GM23338 (cell line): ENCODE results near the gene IFTAP. TPM values are rescaled to one million over a fixed set of nuclear protein-coding genes. Genes with fewer than 3 reads are reported as not detected.

Source experiments
- ATAC-seq: fragments of 200-7000 bp; cut with Tn5 transposase; 3 replicates; pipeline ENCODE4 v1.9.1; 2020
- DNase-seq: peaks from one replicate; pipeline ENCODE4 v3.0.0-alpha.2; 2015; ENCODE audit warnings: low spot score
- H2AFZ ChIP-seq: fragments of 200-600 bp; sonication (generic); 2 replicates; pipeline ENCODE4 v1.8.0; 2016; ENCODE audit warnings: antibody characterized with exemption, mild to moderate bottlenecking, moderate library complexity
- H3F3A ChIP-seq: fragments of 200-600 bp; sonication (generic); replicated peaks from 2 replicates; pipeline ENCODE4 v1.8.0; 2017; ENCODE audit warnings: antibody characterized with exemption, mixed run types, low read depth
- H3K27ac ChIP-seq: fragments of 200-600 bp; sonication (generic); 2 replicates; pipeline ENCODE4 v1.6.1; 2016; ENCODE audit warnings: low read depth
- H3K27me3 ChIP-seq: fragments of 200-600 bp; sonication (generic); 2 replicates; pipeline ENCODE4 v1.8.0; 2016; ENCODE audit warnings: mild to moderate bottlenecking, mixed run types, moderate library complexity; ENCODE audit not compliant: insufficient read depth
- H3K36me3 ChIP-seq: fragments of 200-600 bp; sonication (generic); 2 replicates; pipeline ENCODE4 v1.8.0; 2016; ENCODE audit warnings: mild to moderate bottlenecking; ENCODE audit not compliant: insufficient read depth
- H3K4me1 ChIP-seq: fragments of 200-600 bp; sonication (generic); 2 replicates; pipeline ENCODE4 v1.8.0; 2016; ENCODE audit warnings: mild to moderate bottlenecking, moderate library complexity; ENCODE audit not compliant: insufficient read depth
- H3K4me2 ChIP-seq: fragments of 200-600 bp; sonication (generic); 2 replicates; pipeline ENCODE4 v1.7.1; 2017; ENCODE audit warnings: mixed run types
- H3K4me3 ChIP-seq: fragments of 200-600 bp; sonication (generic); 2 replicates; pipeline ENCODE4 v1.6.1; 2016; ENCODE audit warnings: mixed run types
- H3K79me2 ChIP-seq: fragments of 200-600 bp; sonication (generic); replicated peaks from 2 replicates; pipeline ENCODE4 v1.8.0; 2017; ENCODE audit warnings: mild to moderate bottlenecking; ENCODE audit not compliant: insufficient read depth
- H3K9me2 ChIP-seq: fragments of 200-600 bp; sonication (generic); 2 replicates; pipeline ENCODE4 v1.8.0; 2017; ENCODE audit not compliant: insufficient read depth
- H4K20me1 ChIP-seq: fragments of 200-600 bp; sonication (generic); replicated peaks from 2 replicates; pipeline ENCODE4 v1.8.0; 2017; ENCODE audit warnings: mild to moderate bottlenecking; ENCODE audit not compliant: insufficient read depth
- H3K27ac Mint-ChIP-seq: 2 replicates; pipeline ENCODE4 v1.8.0; 2020; ENCODE audit warnings: inconsistent platforms, mild to moderate bottlenecking, moderate library complexity, mixed read lengths
- H3K27me3 Mint-ChIP-seq: 3 replicates; pipeline ENCODE4 v1.8.0; 2022; ENCODE audit warnings: low read depth, mild to moderate bottlenecking, moderate library complexity, mixed read lengths, inconsistent platforms; ENCODE audit not compliant: insufficient read depth, poor library complexity
- H3K36me3 Mint-ChIP-seq: 3 replicates; pipeline ENCODE4 v1.8.0; 2021; ENCODE audit warnings: low read depth, mild to moderate bottlenecking, inconsistent platforms, moderate library complexity, mixed read lengths
- H3K4me1 Mint-ChIP-seq: 3 replicates; pipeline ENCODE4 v1.8.0; 2020; ENCODE audit warnings: mild to moderate bottlenecking, inconsistent platforms, mixed read lengths
- H3K4me3 Mint-ChIP-seq: 3 replicates; pipeline ENCODE4 v1.8.0; 2021; ENCODE audit warnings: moderate library complexity, mild to moderate bottlenecking, inconsistent platforms, mixed read lengths
- H3K9me3 Mint-ChIP-seq: 3 replicates; pipeline ENCODE4 v1.8.0; 2020; ENCODE audit warnings: moderate library complexity, mild to moderate bottlenecking, inconsistent platforms, mixed read lengths
- CREB1 ChIP-seq: fragments of 250-450 bp; sonication (Bioruptor Pico); IDR thresholded peaks from 2 replicates; pipeline ENCODE4 v1.5.0; 2020; ENCODE audit warnings: low read depth, mild to moderate bottlenecking, moderate library complexity
- EZH2 ChIP-seq: fragments of 200-600 bp; sonication (generic); IDR thresholded peaks from one replicate; pipeline ENCODE4 v1.8.0; 2017; ENCODE audit warnings: antibody characterized with exemption, mild to moderate bottlenecking, low read depth; ENCODE audit not compliant: unreplicated experiment
- EZH2phosphoT487 ChIP-seq: fragments of 200-600 bp; sonication (generic); IDR thresholded peaks from one replicate; pipeline ENCODE4 v1.8.1; 2018; ENCODE audit warnings: antibody characterized with exemption; ENCODE audit not compliant: unreplicated experiment
- JUNB ChIP-seq: IDR thresholded peaks from one replicate; pipeline ENCODE4 v1.6.1; 2016; ENCODE audit warnings: antibody characterized with exemption; ENCODE audit not compliant: unreplicated experiment
- NANOG ChIP-seq: IDR thresholded peaks from 2 replicates; pipeline ENCODE4 v1.6.1; 2016; ENCODE audit warnings: antibody characterized with exemption, borderline replicate concordance
- POLR2AphosphoS5 ChIP-seq: IDR thresholded peaks from 2 replicates; pipeline ENCODE4 v1.6.1; 2016; ENCODE audit warnings: antibody characterized with exemption, low read depth
- STAT1 ChIP-seq: IDR thresholded peaks from one replicate; pipeline ENCODE4 v1.6.1; 2016; ENCODE audit warnings: antibody characterized with exemption; ENCODE audit not compliant: unreplicated experiment
- ZNF114 ChIP-seq: fragments of 250-450 bp; sonication (Bioruptor Pico); IDR thresholded peaks from 2 replicates; pipeline ENCODE4 v1.5.0; 2020; ENCODE audit warnings: mild to moderate bottlenecking, moderate library complexity
- ZNF331 ChIP-seq: fragments of 250-450 bp; sonication (Bioruptor Pico); IDR thresholded peaks from 2 replicates; pipeline ENCODE4 v1.5.0; 2020; ENCODE audit warnings: low read depth, mild to moderate bottlenecking, moderate library complexity
- ZNF462 ChIP-seq: fragments of 250-450 bp; sonication (Bioruptor Pico); IDR thresholded peaks from 2 replicates; pipeline ENCODE4 v1.5.0; 2020; ENCODE audit warnings: mild to moderate bottlenecking, moderate library complexity
- polyA plus RNA-seq: library from polyadenylated mRNA; unstranded; fragments of >200 nt; fragmentation: Nextera tagmentation; extraction: Ambion mirVana; gene quantifications from 2 replicates; pipeline ENCODE4 v1.2.1, GENCODE V29; 2016
- total RNA-seq: library from RNA; depleted of rRNA; stranded (reverse); fragments of >200 nt; shearing (Covaris generic); gene quantifications from 2 replicates; pipeline ENCODE4 v1.2.3, GENCODE V29; 2014
- TF ChIP-seq, protein P1 (sequence below): IDR thresholded peaks from 2 replicates; pipeline ENCODE4 v1.6.1; 2016; ENCODE audit warnings: antibody characterized with exemption
- TF ChIP-seq, protein P2 (sequence below), 2 experiments: fragments of 200-600 bp in 1 of 2; sonication (generic) in 1 of 2; conservative IDR thresholded peaks; 2 replicates each; pipeline versions ENCODE4 v1.5.1 to v1.6.1; 2016 to 2017; ENCODE audit warnings: antibody characterized with exemption in 2 of 2, low read depth in 2 of 2, mild to moderate bottlenecking in 2 of 2, moderate library complexity in 1 of 2
- TF ChIP-seq, protein P3 (sequence below): IDR thresholded peaks from one replicate; pipeline ENCODE4 v1.6.1; 2018; ENCODE audit warnings: antibody characterized with exemption; ENCODE audit not compliant: unreplicated experiment

Gene IFTAP
- total and polyA plus RNA-seq, 2 experiments from 2014 or later = 17.1 to 39.1 TPM

GRCh38 chr11:36601155-36601554, 6.9 kb downstream of the IFTAP start:
- TF ChIP-seq NANOG (no peak), ZNF331 (CRISPR knock-in tag) (no peak), POLR2AphosphoS5 (no peak), EZH2 (no peak), STAT1 (no peak), EZH2phosphoT487 (no peak), JUNB (no peak), ZNF462 (CRISPR knock-in tag) (no peak), CREB1 (CRISPR knock-in tag) (no peak), ZNF114 (CRISPR knock-in tag) (no peak)
- TF ChIP-seq, protein P1, sequence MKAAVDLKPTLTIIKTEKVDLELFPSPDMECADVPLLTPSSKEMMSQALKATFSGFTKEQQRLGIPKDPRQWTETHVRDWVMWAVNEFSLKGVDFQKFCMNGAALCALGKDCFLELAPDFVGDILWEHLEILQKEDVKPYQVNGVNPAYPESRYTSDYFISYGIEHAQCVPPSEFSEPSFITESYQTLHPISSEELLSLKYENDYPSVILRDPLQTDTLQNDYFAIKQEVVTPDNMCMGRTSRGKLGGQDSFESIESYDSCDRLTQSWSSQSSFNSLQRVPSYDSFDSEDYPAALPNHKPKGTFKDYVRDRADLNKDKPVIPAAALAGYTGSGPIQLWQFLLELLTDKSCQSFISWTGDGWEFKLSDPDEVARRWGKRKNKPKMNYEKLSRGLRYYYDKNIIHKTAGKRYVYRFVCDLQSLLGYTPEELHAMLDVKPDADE = no peak
- TF ChIP-seq, protein P2, sequence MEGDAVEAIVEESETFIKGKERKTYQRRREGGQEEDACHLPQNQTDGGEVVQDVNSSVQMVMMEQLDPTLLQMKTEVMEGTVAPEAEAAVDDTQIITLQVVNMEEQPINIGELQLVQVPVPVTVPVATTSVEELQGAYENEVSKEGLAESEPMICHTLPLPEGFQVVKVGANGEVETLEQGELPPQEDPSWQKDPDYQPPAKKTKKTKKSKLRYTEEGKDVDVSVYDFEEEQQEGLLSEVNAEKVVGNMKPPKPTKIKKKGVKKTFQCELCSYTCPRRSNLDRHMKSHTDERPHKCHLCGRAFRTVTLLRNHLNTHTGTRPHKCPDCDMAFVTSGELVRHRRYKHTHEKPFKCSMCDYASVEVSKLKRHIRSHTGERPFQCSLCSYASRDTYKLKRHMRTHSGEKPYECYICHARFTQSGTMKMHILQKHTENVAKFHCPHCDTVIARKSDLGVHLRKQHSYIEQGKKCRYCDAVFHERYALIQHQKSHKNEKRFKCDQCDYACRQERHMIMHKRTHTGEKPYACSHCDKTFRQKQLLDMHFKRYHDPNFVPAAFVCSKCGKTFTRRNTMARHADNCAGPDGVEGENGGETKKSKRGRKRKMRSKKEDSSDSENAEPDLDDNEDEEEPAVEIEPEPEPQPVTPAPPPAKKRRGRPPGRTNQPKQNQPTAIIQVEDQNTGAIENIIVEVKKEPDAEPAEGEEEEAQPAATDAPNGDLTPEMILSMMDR (conservative IDR thresholded peaks at IDR 0.05; ENCODE audit: low read depth in 2 of 2) = no peak
- TF ChIP-seq, protein P3, sequence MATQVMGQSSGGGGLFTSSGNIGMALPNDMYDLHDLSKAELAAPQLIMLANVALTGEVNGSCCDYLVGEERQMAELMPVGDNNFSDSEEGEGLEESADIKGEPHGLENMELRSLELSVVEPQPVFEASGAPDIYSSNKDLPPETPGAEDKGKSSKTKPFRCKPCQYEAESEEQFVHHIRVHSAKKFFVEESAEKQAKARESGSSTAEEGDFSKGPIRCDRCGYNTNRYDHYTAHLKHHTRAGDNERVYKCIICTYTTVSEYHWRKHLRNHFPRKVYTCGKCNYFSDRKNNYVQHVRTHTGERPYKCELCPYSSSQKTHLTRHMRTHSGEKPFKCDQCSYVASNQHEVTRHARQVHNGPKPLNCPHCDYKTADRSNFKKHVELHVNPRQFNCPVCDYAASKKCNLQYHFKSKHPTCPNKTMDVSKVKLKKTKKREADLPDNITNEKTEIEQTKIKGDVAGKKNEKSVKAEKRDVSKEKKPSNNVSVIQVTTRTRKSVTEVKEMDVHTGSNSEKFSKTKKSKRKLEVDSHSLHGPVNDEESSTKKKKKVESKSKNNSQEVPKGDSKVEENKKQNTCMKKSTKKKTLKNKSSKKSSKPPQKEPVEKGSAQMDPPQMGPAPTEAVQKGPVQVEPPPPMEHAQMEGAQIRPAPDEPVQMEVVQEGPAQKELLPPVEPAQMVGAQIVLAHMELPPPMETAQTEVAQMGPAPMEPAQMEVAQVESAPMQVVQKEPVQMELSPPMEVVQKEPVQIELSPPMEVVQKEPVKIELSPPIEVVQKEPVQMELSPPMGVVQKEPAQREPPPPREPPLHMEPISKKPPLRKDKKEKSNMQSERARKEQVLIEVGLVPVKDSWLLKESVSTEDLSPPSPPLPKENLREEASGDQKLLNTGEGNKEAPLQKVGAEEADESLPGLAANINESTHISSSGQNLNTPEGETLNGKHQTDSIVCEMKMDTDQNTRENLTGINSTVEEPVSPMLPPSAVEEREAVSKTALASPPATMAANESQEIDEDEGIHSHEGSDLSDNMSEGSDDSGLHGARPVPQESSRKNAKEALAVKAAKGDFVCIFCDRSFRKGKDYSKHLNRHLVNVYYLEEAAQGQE = no peak
- no peaks in the 10 kb centered on the region for H3K9me3 Mint-ChIP-seq
- no peak overlapping the region for H3K27ac Mint-ChIP-seq
- no peak overlapping the region for H3K4me3 Mint-ChIP-seq
- no peaks in the 10 kb centered on the region for H3K27me3 ChIP-seq
- H3K4me3 ChIP-seq = no peak overlapping the region
- no peak overlapping the region for H3K27ac ChIP-seq
- no peaks in the 10 kb centered on the region for H3K4me1 Mint-ChIP-seq
- no peak for ATAC-seq
- no peaks in the 10 kb centered on the region for H3K36me3 Mint-ChIP-seq
- H3K4me2 ChIP-seq = no peak overlapping the region
- DNase-seq = no peak
- no peak overlapping the region for H2AFZ ChIP-seq
- no peaks in the 10 kb centered on the region for H3K4me1 ChIP-seq
- no peaks in the 10 kb centered on the region for H3K79me2 ChIP-seq
- H3F3A ChIP-seq = no peaks in the 10 kb centered on the region
- H3K36me3 ChIP-seq = no peaks in the 10 kb centered on the region
- no peaks in the 10 kb centered on the region for H3K9me2 ChIP-seq
- H4K20me1 ChIP-seq = peaks cover 3% of the 10 kb centered on the region; the same call in 1 of the 2 replicates
- H3K27me3 Mint-ChIP-seq = no peaks in the 10 kb centered on the region
